H1 (cell line): ENCODE data around the gene RIPK4. TPM values are rescaled to one million over a fixed set of nuclear protein-coding genes. Genes with fewer than 3 reads are reported as not detected.

Experiments used
- CTCF ChIA-PET: fragments of 300-600 bp; sonication (Branson Sonifier 250); formaldehyde crosslinking; loops from one replicate; lab custom pipeline; 2021; ENCODE audit not compliant: partially characterized antibody; lab: Charles Lee
- POLR2A ChIA-PET: fragments of 300-600 bp; sonication (Branson Sonifier 250); formaldehyde crosslinking; loops from one replicate; lab custom pipeline; 2021; ENCODE audit warnings: inconsistent platforms; ENCODE audit not compliant: partially characterized antibody; lab: Charles Lee
- DNase-seq, 2 experiments: peaks; one replicate each; pipeline versions ENCODE4 v3.0.0 to v3.0.0-alpha.2; 2010 to 2022; ENCODE audit warnings: low spot score in 2 of 2, low read depth in 1 of 2, mixed read lengths in 1 of 2
- FAIRE-seq: peaks from 2 replicates; lab custom pipeline; 2011; peaks lifted over from hg19 to GRCh38; lab: Jason Lieb, UNC
- H2AFZ ChIP-seq: 2 replicates; pipeline ENCODE4 v1.8.1; 2012; ENCODE audit warnings: low read length, inconsistent platforms
- H2AK5ac ChIP-seq: 2 replicates; pipeline ENCODE4 v1.6.1; 2013; ENCODE audit warnings: low read depth, low read length
- H2BK120ac ChIP-seq: replicated peaks from 2 replicates; pipeline ENCODE3; 2013; ENCODE audit warnings: low read depth, low read length, inconsistent platforms
- H2BK12ac ChIP-seq: 2 replicates; pipeline ENCODE4 v1.6.1; 2013; ENCODE audit warnings: low read depth, low read length
- H2BK15ac ChIP-seq: 2 replicates; pipeline ENCODE4 v1.6.1; 2013; ENCODE audit warnings: low read length
- H2BK20ac ChIP-seq: 2 replicates; pipeline ENCODE4 v1.6.1; 2013; ENCODE audit warnings: low read length
- H2BK5ac ChIP-seq: 2 replicates; pipeline ENCODE4 v1.6.1; 2013; ENCODE audit warnings: low read depth, low read length
- H3K14ac ChIP-seq: 2 replicates; pipeline ENCODE4 v1.6.1; 2013; ENCODE audit warnings: inconsistent platforms; ENCODE audit not compliant: insufficient read length
- H3K18ac ChIP-seq: 2 replicates; pipeline ENCODE4 v1.6.1; 2013; ENCODE audit warnings: low read length; ENCODE audit errors: extremely low read depth
- H3K23ac ChIP-seq: 2 replicates; pipeline ENCODE4 v1.6.1; 2013; ENCODE audit warnings: inconsistent platforms; ENCODE audit not compliant: insufficient read length
- H3K23me2 ChIP-seq: 2 replicates; pipeline ENCODE4 v1.6.1; 2013; ENCODE audit warnings: low read depth, low read length
- H3K27ac ChIP-seq: 2 replicates; pipeline ENCODE4 v1.6.1; 2011; ENCODE audit warnings: low read depth, low read length, inconsistent platforms
- H3K27me3 ChIP-seq, 4 experiments: replicated peaks in 1 of 4; 1 replicate in 1 of 4; 2 replicates in 3 of 4; pipeline versions ENCODE4 v1.6.1 to v1.8.1; 2011 to 2013; ENCODE audit warnings: low read length in 3 of 4, mild to moderate bottlenecking in 3 of 4, inconsistent platforms in 2 of 4, mixed read lengths in 2 of 4, moderate library complexity in 1 of 4; ENCODE audit not compliant: control insufficient read depth in 3 of 4, insufficient read depth in 3 of 4; ENCODE audit errors: extremely low read depth in 1 of 4
- H3K36me3 ChIP-seq, 4 experiments: 2 replicates each; pipeline versions ENCODE4 v1.6.1 to v1.8.1; 2011 to 2013; ENCODE audit warnings: mild to moderate bottlenecking in 4 of 4, low read length in 3 of 4, moderate library complexity in 2 of 4, control low read depth in 1 of 4, inconsistent platforms in 1 of 4; ENCODE audit not compliant: insufficient read depth in 4 of 4, control insufficient read depth in 2 of 4
- H3K4ac ChIP-seq: replicated peaks from 2 replicates; pipeline ENCODE3; 2013; ENCODE audit warnings: low read length, low read depth, mixed read lengths, inconsistent platforms; ENCODE audit not compliant: insufficient read length
- H3K4me1 ChIP-seq, 4 experiments: replicated peaks in 1 of 4; 1 replicate in 1 of 4; 2 replicates in 3 of 4; pipeline versions ENCODE4 v1.6.1 to v1.8.1; 2011 to 2013; ENCODE audit warnings: low read length in 3 of 4, inconsistent platforms in 2 of 4, mixed read lengths in 1 of 4; ENCODE audit not compliant: insufficient read depth in 4 of 4, control insufficient read depth in 3 of 4
- H3K4me2 ChIP-seq, 2 experiments: 2 replicates each; pipeline versions ENCODE4 v1.6.1 to v1.8.1; 2011 to 2013; ENCODE audit warnings: low read depth in 2 of 2, low read length in 2 of 2, control low read depth in 1 of 2, inconsistent platforms in 1 of 2, mild to moderate bottlenecking in 1 of 2; ENCODE audit not compliant: insufficient read depth in 1 of 2
- H3K4me3 ChIP-seq, 4 experiments: fragments of 200-600, 300-600 bp in 1 of 4; sonication (generic), shearing (Covaris generic), sonication (Bioruptor Twin) in 1 of 4; 2 replicates each; pipeline versions ENCODE4 v1.5.1 to v1.8.1; 2011 to 2016; ENCODE audit warnings: low read length in 4 of 4, low read depth in 3 of 4, control low read depth in 2 of 4, inconsistent platforms in 2 of 4, mild to moderate bottlenecking in 2 of 4, mixed read lengths in 1 of 4, moderate library complexity in 1 of 4; ENCODE audit not compliant: insufficient read depth in 2 of 4; ENCODE audit errors: extremely low read depth in 1 of 4
- H3K56ac ChIP-seq: replicated peaks from 2 replicates; pipeline ENCODE3; 2013; ENCODE audit warnings: low read depth, mild to moderate bottlenecking, mixed read lengths, low read length, inconsistent platforms; ENCODE audit not compliant: insufficient read length
- H3K79me1 ChIP-seq: 2 replicates; pipeline ENCODE4 v1.6.1; 2013; ENCODE audit warnings: low read depth, low read length, control low read depth
- H3K79me2 ChIP-seq, 2 experiments: 2 replicates each; pipeline versions ENCODE4 v1.6.1 to v1.8.1; 2012 to 2013; ENCODE audit warnings: low read length in 2 of 2, mild to moderate bottlenecking in 2 of 2, inconsistent platforms in 1 of 2; ENCODE audit not compliant: insufficient read depth in 2 of 2, control insufficient read depth in 1 of 2
- H3K9ac ChIP-seq, 4 experiments: replicated peaks in 1 of 4; 1 replicate in 1 of 4; 2 replicates in 3 of 4; pipeline versions ENCODE4 v1.6.1 to v1.8.1; 2011 to 2013; ENCODE audit warnings: low read depth in 3 of 4, low read length in 3 of 4, control low read depth in 2 of 4, mild to moderate bottlenecking in 2 of 4, moderate library complexity in 2 of 4, inconsistent platforms in 1 of 4; ENCODE audit errors: extremely low read depth in 1 of 4
- H3K9me3 ChIP-seq, 2 experiments: 2 replicates each; pipeline versions ENCODE4 v1.6.1 to v1.8.1; 2012 to 2013; ENCODE audit warnings: mild to moderate bottlenecking in 2 of 2, moderate library complexity in 2 of 2, control low read depth in 1 of 2, inconsistent platforms in 1 of 2, low read depth in 1 of 2, low read length in 1 of 2, mixed read lengths in 1 of 2; ENCODE audit not compliant: insufficient read depth in 2 of 2
- H4K20me1 ChIP-seq, 2 experiments: replicated peaks in 1 of 2; 2 replicates each; pipeline versions ENCODE3 to v1.8.1; 2011 to 2013; ENCODE audit warnings: inconsistent platforms in 2 of 2, low read length in 2 of 2, mild to moderate bottlenecking in 1 of 2; ENCODE audit not compliant: insufficient read depth in 2 of 2, control insufficient read depth in 1 of 2
- H4K5ac ChIP-seq: 2 replicates; pipeline ENCODE4 v1.6.1; 2013; ENCODE audit warnings: low read length, low read depth, mixed read lengths, inconsistent platforms; ENCODE audit not compliant: insufficient read length
- H4K8ac ChIP-seq: 2 replicates; pipeline ENCODE4 v1.8.0; 2013; ENCODE audit warnings: mild to moderate bottlenecking, moderate library complexity, low read length, inconsistent platforms; ENCODE audit not compliant: insufficient read depth; ENCODE audit errors: extremely low read depth
- H4K91ac ChIP-seq: replicated peaks from 2 replicates; pipeline ENCODE3; 2013; ENCODE audit warnings: low read length, mixed read lengths, inconsistent platforms; ENCODE audit not compliant: insufficient read length
- CBX5 ChIP-seq: fragments of 300-800, 300-1000 bp; sonication (generic); IDR thresholded peaks from 2 replicates; pipeline ENCODE4 v1.7.1; 2016; ENCODE audit warnings: antibody characterized with exemption, low read length, low read depth
- CBX8 ChIP-seq: fragments of 300-800, 300-1000 bp; sonication (generic); IDR thresholded peaks from 2 replicates; pipeline ENCODE4 v1.7.1; 2016; ENCODE audit warnings: low read depth, low read length, borderline replicate concordance
- EP300 ChIP-seq, 2 experiments: IDR thresholded peaks; 1 replicate in 1 of 2; 2 replicates in 1 of 2; pipeline ENCODE4 v1.6.1; 2011 to 2012; ENCODE audit warnings: low read depth in 2 of 2, low read length in 2 of 2, mild to moderate bottlenecking in 2 of 2, borderline replicate concordance in 1 of 2, inconsistent platforms in 1 of 2, moderate library complexity in 1 of 2
- POLR2AphosphoS5 ChIP-seq: IDR thresholded peaks from 2 replicates; pipeline ENCODE4 v1.6.1; 2011; ENCODE audit warnings: low read depth, low read length
- POU5F1 ChIP-seq: IDR thresholded peaks from 2 replicates; pipeline ENCODE4 v1.6.1; 2011; ENCODE audit warnings: low read depth, mild to moderate bottlenecking, low read length, moderate library complexity
- RNF2 ChIP-seq: fragments of 200-900, 300-1000 bp; sonication (generic); IDR thresholded peaks from 2 replicates; pipeline ENCODE4 v1.7.1; 2016; ENCODE audit warnings: borderline replicate concordance, low read depth, mild to moderate bottlenecking, antibody characterized with exemption, low read length; ENCODE audit not compliant: poor library complexity, severe bottlenecking; ENCODE audit errors: missing control alignments
- RXRA ChIP-seq: IDR thresholded peaks from 2 replicates; pipeline ENCODE4 v1.6.1; 2011; ENCODE audit warnings: low read depth, mild to moderate bottlenecking, low read length, moderate library complexity; ENCODE audit not compliant: insufficient read depth
- SP2 ChIP-seq: IDR thresholded peaks from 2 replicates; pipeline ENCODE4 v1.6.1; 2012; ENCODE audit warnings: mild to moderate bottlenecking, low read length, inconsistent platforms
- TCF12 ChIP-seq: IDR thresholded peaks from 2 replicates; pipeline ENCODE4 v1.6.1; 2011; ENCODE audit warnings: low read depth, mild to moderate bottlenecking, low read length
- WGBS, 2 experiments: shearing (Covaris generic) in 1 of 2; methylation state at CpG; one replicate each; pipeline versions ENCODE4 v1.1.6 to v1.1.7; 2013 to 2015; ENCODE audit warnings: low lambda C conversion rate in 2 of 2, mixed read lengths in 2 of 2, inconsistent platforms in 1 of 2, low coverage in 1 of 2, missing lambda C conversion rate in 1 of 2; ENCODE audit not compliant: insufficient replicate concordance in 2 of 2, insufficient coverage in 1 of 2, insufficient read length in 1 of 2; ENCODE audit errors: extremely low coverage in 1 of 2, missing lambda C conversion rate in 1 of 2; 5-methylcytosine and 5-hydroxymethylcytosine counted together
- polyA plus RNA-seq, 7 experiments: library from polyadenylated mRNA; depleted of rRNA in 3 of 7; stranded (reverse) in 5 of 7; unstranded in 2 of 7; fragments of >200 nt in 5 of 7; fragments of 200-250 nt in 2 of 7; gene quantifications; 1 replicate in 5 of 7; 2 replicates in 1 of 7; 4 replicates in 1 of 7; pipeline versions ENCODE4 v1.2.1 to v1.2.3, GENCODE V29; 2011 to 2013; ENCODE audit warnings: missing spikeins in 2 of 7, mixed read lengths in 2 of 7
- total RNA-seq: library from RNA; stranded (reverse); fragmentation: NEBNext Ultra II Directional; extraction: Animal tissue kit (Norgen Biotek cat#: 25700); gene quantifications from 2 replicates; pipeline ENCODE4 v1.2.1, GENCODE V29; 2021
- TF ChIP-seq, protein P1 (sequence below): IDR thresholded peaks from 2 replicates; pipeline ENCODE4 v1.6.1; 2011; ENCODE audit warnings: low read length, improper control_type of control experiment
- TF ChIP-seq, protein P2 (sequence below): IDR thresholded peaks from 2 replicates; pipeline ENCODE4 v1.6.1; 2012; ENCODE audit warnings: inconsistent platforms

Gene RIPK4
- total and polyA plus RNA-seq, 2 of the 8 experiments (the other 6 are each of a cell fraction or from before 2014, with no cell fraction given), result 2.7 to 5.6 TPM

DNA sequence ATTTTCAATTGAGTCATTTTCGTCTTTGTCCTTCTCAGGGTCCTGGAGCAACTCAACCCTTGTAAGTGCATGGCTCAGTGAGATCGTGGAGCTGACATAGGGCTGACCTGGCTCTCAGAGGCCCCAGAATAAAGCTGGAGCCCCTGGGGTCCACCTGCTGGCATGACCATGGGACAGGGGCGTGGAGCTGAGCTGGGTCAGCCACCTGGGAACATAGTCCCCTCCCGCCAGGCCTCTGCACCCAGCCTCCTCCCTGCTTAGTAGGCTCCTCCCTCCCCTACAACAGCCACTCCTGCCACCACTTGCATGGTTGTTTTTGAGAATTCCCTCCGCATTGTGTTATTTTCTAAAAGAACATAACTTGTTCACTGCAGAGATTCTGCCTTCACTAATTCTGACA lies 3.1 kb upstream of the RIPK4 start:
- Histone ChIP-seq H3K18ac (no peak overlapping the region), H3K23me2 (peaks cover 14% of the 10 kb centered on the region), H2BK15ac (no peak overlapping the region), H3K4ac (no peak overlapping the region), H4K8ac (no peak overlapping the region), H2BK120ac (no peak overlapping the region), H4K91ac (no peak overlapping the region), H2AFZ (no peak overlapping the region), H2BK12ac (no peak overlapping the region), H2AK5ac (0 out of 2 replicates have a peak overlapping the region, but pooled peaks have one; percentile 19), H3K9me3 (no peaks in the 10 kb centered on the region), H3K56ac (no peak overlapping the region), H2BK5ac (no peak overlapping the region), H3K27me3 (peaks cover 24 to 72% (median 63%) of the 10 kb centered on the region in 4 experiments), H4K5ac (no peak overlapping the region), H3K4me3 (no peak overlapping the region), H3K23ac (no peak overlapping the region), H3K9ac (no peak overlapping the region), H3K36me3 (no peaks in the 10 kb centered on the region), H3K79me2 (peaks cover 0 to 9% of the 10 kb centered on the region in 2 experiments; a peak in 2 of 4 replicates), H4K20me1 (peaks cover 5 to 8% of the 10 kb centered on the region in 2 experiments), H3K14ac (no peak overlapping the region), H2BK20ac (no peak overlapping the region), H3K79me1 (no peaks in the 10 kb centered on the region), H3K27ac (no peak overlapping the region), H3K4me2 (peak overlapping the region in 1 of 2 experiments; percentile 94; a peak in 2 of 4 replicates), H3K4me1 (peaks cover 5 to 28% (median 22%) of the 10 kb centered on the region in 4 experiments)
- 67% methylated on average over 3 of the region's 5 CpGs; no CpG with 5 or more reads in 1 of the 2 experiments for WGBS, 2 experiments
- CTCF ChIA-PET, result interaction anchor here (0.6 to 5.5 kb wide), 6 partner anchors 10 to 156 kb away, joined by 3 to 50 read pairs (median 5); no protein-coding TSS in a partner anchor
- DNase-seq (no peak), FAIRE-seq (no peak)
- TF ChIP-seq POU5F1 (no peak), RNF2 (no peak), CBX8 (no peak), SP2 (no peak), POLR2AphosphoS5 (no peak), EP300 (IDR thresholded peaks at IDR 0.05; ENCODE audit: borderline replicate concordance in 1 of 2, low read depth in 2 of 2, low read length in 2 of 2) (no peak), TCF12 (no peak), CBX5 (no peak), RXRA (no peak)
- TF ChIP-seq, protein P1, sequence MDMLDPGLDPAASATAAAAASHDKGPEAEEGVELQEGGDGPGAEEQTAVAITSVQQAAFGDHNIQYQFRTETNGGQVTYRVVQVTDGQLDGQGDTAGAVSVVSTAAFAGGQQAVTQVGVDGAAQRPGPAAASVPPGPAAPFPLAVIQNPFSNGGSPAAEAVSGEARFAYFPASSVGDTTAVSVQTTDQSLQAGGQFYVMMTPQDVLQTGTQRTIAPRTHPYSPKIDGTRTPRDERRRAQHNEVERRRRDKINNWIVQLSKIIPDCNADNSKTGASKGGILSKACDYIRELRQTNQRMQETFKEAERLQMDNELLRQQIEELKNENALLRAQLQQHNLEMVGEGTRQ, result no peak
- TF ChIP-seq, protein P2, sequence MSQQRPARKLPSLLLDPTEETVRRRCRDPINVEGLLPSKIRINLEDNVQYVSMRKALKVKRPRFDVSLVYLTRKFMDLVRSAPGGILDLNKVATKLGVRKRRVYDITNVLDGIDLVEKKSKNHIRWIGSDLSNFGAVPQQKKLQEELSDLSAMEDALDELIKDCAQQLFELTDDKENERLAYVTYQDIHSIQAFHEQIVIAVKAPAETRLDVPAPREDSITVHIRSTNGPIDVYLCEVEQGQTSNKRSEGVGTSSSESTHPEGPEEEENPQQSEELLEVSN, result no peak
- POLR2A ChIA-PET, result interaction anchor here (0.7 to 1.7 kb wide), 3 partner anchors 8 to 72 kb away, joined by 4 to 7 read pairs (median 5); no protein-coding TSS in a partner anchor
